ENCODE results near the gene LCE1A.
A peak's percentile ranks its signal among the peaks of the same experiment; 100 is the strongest.

Gene LCE1A

DNA sequence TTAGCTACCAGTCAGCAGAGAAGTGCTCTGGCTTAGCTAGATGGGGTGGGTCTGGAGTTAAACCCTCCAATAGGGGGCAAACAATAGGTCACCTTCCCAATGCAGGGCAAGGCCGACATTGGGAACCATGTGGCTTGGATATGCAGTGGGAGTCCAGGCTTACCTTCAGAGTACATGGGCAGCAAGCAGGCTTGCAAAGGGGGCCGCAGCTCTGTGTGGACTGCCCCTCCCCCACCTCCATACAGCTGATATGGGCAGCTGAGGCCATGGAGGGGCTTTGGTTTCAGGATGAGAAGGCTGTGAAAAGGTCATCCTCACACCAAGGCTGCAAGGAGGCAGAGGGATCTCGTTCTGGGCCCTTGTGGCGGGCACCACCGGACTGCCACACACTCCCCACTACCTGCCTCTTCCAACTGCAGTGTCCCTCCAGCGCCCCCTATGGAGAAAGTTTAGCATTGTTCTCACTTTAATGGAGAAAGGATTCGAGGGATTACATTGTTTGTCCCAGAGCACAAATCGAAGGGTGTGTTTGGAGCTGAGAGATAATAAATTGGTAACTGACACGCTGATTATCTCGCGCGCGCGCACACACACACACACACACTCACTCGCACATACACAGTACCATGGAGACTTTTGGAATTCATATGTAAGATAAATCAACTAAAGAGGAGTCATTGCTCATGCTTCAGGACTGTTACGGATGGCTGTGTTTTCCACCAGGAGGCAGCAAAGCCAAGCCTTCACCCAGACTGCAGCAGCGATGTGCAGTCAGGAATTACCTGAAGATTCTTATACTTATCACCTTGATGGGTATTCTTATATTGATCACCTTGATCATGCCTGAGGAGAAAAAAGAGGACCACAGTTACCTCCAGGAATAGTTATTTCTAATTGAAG, 43.8 kb downstream of the LCE1A start:
- Histone ChIP-seq H3K27me3 (ENCODE audit: insufficient read depth, low read length) (no peaks in the 10 kb centered on the region), H3K9me3 (ENCODE audit: insufficient read depth, low read depth, low read length) (peaks cover 41% of the 10 kb centered on the region), H3K4me3 (ENCODE audit: low read length) (peak overlapping the region; percentile 24; the same call in 1 of the 2 replicates), H3K36me3 (ENCODE audit: insufficient read depth, low read length) (no peaks in the 10 kb centered on the region), H3K4me1 (ENCODE audit: insufficient read depth, low read length) (no peaks in the 10 kb centered on the region), H3K9ac (ENCODE audit: low read depth, low read length) (no peak overlapping the region), H3K27ac (ENCODE audit: low read depth, low read length) (no peak overlapping the region)
- 55% methylated on average over 9 of the region's 17 CpGs for WGBS

DNA sequence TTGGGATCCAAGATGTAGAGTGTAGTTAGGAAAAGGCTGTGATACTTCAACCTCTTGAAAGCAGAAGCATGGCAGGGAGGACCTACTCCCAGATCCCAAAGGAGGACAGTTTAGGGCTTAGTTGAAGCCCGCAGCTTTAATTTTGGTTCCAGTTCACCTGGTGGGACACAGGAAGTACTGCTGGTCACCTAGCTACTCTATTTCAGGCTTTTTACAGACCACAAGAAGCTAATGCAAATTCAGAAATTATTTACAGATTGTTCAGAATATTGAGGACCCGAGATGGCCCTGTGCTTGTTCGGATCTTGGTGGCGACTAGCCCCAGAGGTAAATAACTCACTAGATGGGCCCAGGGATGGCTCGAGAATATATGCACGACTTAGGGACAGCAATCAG, 44.5 kb downstream of the LCE1A start:
- Histone ChIP-seq H3K4me1 (ENCODE audit: insufficient read depth, low read length) (no peaks in the 10 kb centered on the region), H3K36me3 (ENCODE audit: insufficient read depth, low read length) (no peaks in the 10 kb centered on the region), H3K9ac (ENCODE audit: low read depth, low read length) (no peak overlapping the region), H3K4me3 (ENCODE audit: low read length) (no peak overlapping the region), H3K27ac (ENCODE audit: low read depth, low read length) (no peak overlapping the region), H3K27me3 (ENCODE audit: insufficient read depth, low read length) (no peaks in the 10 kb centered on the region), H3K9me3 (ENCODE audit: insufficient read depth, low read depth, low read length) (peaks cover 41% of the 10 kb centered on the region)
- WGBS = 82% methylated on average over 6 of the region's 6 CpGs

DNA sequence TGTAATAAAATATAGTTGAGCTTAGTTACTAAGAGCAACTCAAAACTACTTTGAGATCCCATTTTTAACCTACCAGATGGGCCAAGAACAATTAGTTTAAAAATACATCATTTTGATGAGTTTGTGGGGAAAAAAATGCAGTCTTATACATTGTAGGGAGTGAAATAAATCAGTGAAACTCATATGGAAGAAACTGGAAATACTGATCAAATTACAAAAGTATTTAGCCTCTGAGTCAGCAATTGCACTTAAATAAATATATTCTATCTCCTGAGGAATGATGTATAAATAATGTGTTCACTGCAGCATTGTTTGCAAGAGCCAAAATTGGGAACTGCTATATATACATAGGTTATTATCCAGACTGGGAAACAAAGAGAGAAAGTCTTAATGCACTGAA, 46.2 kb downstream of the LCE1A start:
- no peak overlapping the region for H3K4me3 ChIP-seq (ENCODE audit: low read length)
- no peaks in the 10 kb centered on the region for H3K4me1 ChIP-seq (ENCODE audit: insufficient read depth, low read length)
- H3K27me3 ChIP-seq (ENCODE audit: insufficient read depth, low read length) = no peaks in the 10 kb centered on the region
- H3K27ac ChIP-seq (ENCODE audit: low read depth, low read length) = no peak overlapping the region
- no peak overlapping the region for H3K9ac ChIP-seq (ENCODE audit: low read depth, low read length)
- peaks cover 41% of the 10 kb centered on the region for H3K9me3 ChIP-seq (ENCODE audit: insufficient read depth, low read depth, low read length)
- no peaks in the 10 kb centered on the region for H3K36me3 ChIP-seq (ENCODE audit: insufficient read depth, low read length)

DNA sequence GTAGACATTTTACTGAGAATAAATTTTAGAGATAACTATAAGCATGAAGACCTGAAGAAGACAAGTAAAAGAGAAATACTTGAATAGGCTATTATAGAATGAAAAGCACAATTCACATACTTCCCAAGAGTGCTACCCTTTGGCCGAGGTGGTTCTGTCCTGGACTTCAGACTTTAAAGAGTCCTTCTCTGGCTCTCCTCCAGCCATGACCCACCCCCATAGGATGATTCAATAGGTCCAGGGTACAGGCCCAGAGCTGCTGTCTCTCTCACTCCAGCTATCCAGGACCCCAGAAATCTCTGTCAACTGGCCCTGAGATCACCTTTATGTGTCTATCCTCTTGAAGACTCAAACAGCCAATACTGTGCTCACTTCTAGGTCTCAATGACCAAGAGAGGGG, 49.6 kb downstream of the LCE1A start:
- Histone ChIP-seq H3K4me3 (ENCODE audit: low read length) (no peak overlapping the region), H3K36me3 (ENCODE audit: insufficient read depth, low read length) (no peaks in the 10 kb centered on the region), H3K27me3 (ENCODE audit: insufficient read depth, low read length) (no peaks in the 10 kb centered on the region), H3K9ac (ENCODE audit: low read depth, low read length) (no peak overlapping the region), H3K27ac (ENCODE audit: low read depth, low read length) (no peak overlapping the region), H3K4me1 (ENCODE audit: insufficient read depth, low read length) (no peaks in the 10 kb centered on the region), H3K9me3 (ENCODE audit: insufficient read depth, low read depth, low read length) (peaks cover 61% of the 10 kb centered on the region)
- WGBS = 85% methylated on average over 1 of the region's 1 CpG

Data from HUES64 (cell line).